Stromal cell of bone marrow (primary cell): ENCODE results near the gene WIPI1.

Experiments
- DNase-seq: peaks from one replicate; pipeline ENCODE4 v3.0.0-alpha.2; 2012; ENCODE audit warnings: low read depth

The WIPI1 gene

DNA sequence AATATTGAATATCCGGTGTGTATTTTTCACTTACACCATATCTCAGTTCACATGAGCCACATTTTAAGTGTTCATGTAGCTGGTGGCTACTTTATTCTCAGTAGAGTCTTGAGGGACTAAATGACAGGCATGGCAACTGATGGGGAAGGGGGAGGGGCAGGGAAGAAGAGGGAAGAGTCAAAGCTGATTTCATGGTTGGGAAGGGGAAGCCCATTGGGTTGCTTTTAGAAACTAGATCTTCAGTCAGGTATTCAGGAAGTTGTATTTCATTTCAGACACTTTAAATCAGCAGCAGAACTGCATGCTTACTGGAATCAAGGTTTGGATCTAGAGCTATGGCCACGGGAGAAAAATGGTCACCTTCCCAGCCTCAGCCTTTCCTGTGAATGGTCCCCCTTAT is 2.9 kb upstream of the WIPI1 start:
- DNase-seq: no peak

DNA sequence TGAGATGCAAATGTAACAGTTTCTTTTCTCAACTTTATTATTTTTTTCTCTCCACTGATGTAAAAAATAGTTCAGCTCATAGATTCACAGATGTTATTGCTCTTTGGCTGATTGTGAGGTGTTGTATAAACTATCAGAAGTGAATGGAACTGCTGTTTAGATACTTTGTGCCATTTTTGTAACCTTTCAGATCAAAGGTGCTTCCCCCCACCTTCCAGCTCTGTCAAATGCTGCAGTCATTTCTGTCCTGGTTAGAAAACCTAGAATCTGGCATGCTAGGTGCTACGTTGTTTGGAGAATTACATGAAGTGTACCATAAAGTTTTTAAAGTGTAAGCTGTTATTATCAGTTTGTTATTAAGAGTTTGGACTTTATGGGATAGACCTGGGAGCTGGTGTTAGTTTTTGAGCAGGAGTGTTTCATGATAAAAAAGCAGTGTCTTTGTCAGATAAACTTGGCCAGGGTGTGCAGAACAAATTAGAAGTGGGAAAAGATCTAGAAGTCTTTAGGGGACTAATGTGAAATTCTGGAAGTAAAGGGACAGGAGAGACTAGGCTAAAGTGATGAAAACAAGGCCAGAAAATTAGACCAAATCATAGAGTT is 1.8 kb upstream of the WIPI1 start:
- no peak for DNase-seq

DNA sequence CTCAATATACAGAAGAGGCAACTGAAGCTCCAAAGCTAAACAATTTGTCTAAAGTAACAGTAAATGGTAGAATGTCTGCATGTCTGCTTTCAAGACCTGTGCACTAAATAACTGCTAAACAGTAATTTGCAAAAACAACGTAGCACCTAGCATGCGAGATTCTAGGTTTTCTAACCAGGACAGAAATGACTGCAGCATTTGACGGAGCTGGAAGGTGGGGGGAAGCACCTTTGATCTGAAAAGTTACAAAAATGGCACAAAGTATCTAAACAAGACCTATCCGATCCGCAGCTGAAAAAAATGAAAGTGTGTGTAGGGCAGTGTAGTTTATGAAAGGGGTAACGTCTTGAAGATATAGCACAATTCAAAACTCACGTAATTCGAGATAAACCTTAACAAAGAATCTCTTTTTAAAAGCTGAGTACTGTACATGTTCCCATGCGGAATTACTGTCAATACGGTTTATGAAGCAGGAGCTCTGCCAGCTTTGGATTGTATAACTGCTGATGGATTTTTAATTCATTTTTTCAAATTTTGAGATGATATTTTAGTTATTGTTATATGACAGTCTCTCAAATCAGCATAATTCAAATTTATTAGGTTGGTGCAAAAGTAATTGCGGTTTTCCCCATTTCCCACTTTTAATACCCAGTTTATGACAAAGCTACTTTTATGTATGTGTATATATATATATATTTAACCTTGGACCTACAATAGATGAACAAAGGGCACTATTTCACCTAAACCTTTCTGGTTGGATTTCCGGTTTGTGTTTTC is 1.2 kb upstream of the WIPI1 start:
- DNase-seq: no peak

DNA sequence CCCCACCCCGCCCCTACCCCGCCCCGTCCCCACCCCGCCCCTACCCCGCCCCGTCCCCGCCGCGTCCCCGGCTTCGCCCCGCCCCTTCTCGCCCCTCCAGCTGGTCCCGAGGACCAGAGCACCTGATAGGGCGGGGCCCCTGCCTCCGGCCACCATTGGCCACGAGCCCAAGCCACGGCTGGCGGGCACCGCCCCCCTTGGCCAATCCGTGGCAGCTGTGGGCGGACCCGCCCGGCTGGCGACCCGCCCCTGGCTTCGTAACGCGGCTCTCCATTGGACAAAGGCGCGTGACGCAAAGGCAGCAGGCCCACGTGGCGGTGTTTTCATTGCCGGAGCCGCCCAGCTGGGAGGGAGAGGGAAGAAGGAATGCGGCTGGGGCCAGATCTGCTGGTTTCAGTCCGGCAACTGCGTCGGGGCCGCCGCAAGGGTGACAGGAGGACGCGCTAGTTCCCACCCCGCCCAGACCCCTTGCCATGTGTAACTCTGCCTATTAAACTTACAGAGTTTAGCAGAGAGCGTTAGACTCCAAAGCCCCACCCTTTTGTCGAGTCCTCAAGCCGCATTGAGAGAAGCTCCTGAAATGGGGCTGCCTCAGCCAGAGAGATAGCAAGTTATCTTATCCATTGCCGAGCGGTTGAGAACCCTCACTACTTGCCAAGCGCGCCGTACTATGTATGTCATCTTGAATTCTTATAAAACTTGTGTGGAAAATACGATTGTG is 403 bp upstream of the WIPI1 start:
- DNase-seq: peak; percentile 95

DNA sequence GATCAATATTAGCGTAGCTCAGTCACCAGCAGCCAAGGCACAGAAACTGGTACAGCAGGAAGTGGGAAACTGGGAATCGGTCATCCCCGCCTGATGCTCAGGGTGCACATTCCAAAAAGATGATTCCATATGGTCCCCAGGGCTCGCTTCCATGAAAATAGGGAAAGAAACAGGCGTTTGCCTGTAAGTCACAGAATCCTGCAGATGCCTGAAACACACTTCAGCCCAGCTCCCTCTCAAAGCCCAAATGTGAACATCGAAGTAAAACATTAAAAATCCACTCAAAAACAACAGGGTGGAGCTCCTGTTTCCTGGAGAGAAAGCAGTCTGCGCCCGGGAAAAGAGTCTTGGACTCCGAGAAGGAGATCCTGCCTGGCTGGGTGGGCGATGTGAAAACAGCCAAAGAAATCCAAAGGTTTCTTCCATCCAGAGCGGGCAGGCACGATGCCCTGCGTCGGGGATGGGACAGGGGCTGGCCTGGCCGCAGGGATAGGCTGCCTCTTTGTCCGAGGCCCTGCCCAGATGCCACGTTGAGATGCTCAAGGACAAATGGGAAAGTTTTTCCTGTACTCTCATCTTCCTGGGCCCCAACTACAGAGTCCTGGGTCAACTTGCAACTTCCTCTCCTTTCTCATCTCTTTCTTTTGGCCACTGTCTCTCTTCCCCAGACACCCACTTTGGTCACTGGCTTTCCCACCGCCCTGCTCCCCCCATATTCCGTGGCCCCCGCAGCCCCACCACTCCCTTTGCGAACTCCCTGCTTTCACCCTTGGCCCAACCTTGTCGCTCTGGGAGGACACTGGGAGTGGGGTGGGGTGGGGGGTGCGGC is 743 bp downstream of the WIPI1 start:
- peak; percentile 88 for DNase-seq

DNA sequence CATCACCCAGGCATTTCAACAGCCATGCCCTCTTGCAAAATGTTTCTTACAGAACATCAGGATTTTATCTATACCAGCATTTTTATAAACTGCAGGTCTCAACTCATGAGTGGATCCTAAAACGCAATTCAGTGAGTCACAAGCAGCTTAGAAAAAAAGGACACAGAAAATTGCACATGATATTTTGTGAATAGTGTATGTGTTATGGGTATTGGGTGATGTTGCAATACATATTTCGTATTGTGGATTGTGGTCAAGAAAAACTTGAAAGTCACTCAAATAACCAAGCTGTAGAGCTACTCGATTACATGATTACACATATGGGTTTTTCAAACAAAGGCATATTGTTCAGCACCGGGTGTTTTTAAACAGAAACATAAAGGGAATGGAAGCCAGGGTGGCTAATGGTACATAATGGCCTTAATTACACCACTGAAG is 1.4 kb downstream of the WIPI1 start:
- peak; percentile 90 for DNase-seq

DNA sequence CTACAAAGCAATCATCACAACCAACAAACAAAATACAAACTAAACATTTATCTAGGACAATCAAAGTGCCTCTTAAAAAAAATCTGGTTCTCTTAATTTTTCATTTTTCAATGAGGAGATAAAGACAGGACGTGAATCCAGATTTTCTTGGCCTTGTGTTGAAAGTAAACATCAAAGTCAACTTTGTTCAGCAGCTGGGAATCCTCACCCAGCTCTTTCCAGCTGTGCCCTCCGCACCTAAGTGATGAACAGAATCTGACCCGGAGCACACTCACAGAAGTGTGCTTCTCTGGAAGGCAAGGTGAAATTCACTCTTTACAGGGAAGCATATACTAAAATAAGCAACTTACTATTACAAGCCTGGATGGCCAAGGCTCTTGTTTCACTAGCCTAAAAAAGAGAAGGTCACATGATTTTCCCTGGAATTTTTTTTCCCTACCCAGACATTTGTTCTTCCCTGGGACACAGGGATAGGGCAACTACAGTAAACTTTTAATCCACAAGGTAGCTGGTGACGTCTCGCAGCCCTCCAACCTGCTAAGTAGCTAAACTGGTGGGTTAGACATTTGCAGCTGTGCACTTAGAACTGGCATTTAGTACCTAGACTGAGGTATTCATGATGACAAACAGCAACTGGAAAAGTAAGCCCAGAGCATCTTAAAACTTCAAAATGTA is 3.2 kb downstream of the WIPI1 start:
- no peak for DNase-seq

DNA sequence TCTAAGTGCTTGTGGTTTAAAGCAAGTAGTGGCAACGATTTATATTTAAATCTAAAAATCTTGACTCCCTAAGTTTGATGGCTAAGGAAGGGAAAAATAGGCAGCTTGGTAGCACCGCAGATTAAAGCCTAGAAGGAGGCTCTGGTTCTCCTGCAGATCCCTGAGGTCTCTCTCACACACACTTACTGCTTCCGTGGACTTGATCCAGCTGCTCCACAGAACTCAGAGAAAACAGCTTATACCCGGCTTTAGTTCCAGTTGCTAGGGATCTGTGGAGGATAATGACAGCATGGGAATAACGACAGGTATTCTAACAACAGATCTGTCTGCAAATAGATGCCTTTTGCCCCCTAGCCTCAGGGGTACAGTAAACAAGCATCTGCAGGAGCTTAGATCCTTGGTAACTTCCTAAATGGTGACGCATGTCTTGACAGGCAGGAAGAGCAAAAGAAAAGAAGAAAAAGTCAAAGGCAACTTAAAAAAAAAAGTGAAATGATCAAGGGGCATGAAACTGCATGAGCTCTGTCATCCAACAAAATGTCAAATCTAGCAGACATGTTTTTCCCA is 4.5 kb downstream of the WIPI1 start:
- no peak for DNase-seq

DNA sequence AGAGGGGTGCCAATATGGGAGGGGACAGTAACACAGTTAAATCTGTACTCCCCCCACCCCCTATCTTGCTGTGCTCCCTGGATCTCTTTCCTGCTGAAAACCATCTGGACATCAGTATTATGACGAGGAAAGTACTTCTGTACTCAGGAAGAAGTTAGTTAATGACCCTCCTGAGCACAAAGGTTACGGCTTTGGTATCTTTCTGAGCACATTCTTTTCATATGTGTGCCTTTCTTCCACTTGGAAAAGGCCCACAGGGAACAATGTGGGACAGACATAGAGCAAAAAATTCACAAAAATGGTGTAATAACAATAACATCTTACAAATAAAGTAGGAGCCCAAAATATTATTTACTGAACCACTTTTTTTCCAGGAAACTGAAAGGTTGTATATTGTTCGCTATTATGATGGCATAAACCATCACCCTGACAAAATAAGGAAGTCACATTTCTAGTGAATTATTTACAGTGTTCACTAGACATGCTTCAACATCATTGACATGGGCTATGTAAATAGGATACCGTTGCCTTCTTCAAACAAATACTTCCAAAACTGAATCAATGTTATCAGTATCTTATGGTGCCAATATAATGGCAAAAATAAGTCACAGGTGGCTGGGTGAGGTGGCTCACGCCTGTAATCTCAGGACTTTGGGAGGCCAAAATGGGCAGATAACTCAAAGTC is 5.5 kb downstream of the WIPI1 start:
- no peak for DNase-seq

DNA sequence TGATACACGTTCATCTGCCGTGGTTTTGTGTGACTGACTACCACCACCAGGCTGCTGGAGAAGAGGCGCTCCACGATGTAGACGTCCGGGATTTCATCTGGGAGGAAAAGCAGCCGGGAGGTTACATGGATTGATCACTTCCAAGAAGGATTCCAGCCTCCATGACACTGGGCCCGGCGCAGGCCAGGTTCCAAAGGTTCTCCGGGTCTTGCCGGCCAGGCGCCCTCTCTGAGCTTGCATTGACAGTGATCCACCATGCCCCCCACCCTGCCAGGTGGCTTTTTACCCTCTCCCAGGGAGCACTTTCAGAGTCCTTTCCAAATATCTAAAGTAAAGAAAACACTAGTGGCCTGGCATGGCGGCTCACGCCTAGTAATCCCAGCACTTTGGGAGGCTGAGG is 6.5 kb downstream of the WIPI1 start:
- DNase-seq: no peak

DNA sequence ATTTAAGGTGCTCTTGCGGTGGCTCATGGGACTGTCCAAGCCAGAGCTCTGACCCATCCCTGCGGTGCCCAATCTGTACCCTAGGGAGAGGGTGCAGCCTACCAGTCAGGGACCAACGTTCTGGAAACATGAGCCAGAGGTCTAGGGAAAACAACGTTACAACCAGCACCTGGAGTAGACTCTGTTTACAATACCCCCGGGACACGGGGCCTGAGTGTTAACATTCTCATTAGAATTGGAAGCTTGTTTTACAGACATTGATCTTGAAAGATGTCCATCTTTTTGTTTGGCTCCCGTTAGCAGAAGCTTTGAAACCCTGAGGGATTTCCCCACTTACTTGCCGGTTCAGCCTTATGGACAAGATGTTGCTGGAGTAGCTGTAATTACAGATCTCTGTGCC is 6.9 kb downstream of the WIPI1 start:
- no peak for DNase-seq

DNA sequence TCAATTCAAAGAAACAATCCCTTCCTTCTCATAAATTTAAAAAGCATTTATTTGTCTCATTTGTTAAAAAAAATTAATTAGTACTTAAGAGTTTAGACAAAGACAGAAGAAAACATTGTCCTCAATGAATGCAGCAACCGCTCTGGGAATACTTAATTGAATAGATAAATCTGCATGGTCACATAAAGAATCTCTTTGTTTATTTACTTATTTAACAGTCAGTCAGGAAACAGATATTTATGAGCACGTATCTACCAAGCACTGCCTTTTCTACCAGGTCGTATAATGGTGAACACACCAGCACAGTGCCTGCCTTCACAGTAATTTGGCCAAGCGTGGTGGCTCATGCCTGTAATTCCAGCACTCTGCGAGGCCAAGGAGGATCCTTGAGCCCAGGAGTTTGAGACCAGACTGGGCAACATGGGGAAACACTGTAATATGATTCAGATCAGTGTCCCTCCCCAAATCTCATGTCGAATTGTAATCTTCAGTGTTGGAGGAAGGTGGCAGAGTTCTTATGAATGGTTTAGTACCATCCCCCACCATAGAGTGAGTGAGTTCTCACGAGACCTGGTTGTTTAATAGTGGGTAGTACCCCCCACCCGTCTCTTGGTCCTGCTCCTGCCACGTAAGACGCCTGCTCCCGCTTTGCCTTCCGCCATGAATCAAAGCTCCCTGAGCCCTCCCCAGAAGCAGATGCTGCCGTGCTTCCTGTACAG is 8.1 kb downstream of the WIPI1 start:
- no peak for DNase-seq

DNA sequence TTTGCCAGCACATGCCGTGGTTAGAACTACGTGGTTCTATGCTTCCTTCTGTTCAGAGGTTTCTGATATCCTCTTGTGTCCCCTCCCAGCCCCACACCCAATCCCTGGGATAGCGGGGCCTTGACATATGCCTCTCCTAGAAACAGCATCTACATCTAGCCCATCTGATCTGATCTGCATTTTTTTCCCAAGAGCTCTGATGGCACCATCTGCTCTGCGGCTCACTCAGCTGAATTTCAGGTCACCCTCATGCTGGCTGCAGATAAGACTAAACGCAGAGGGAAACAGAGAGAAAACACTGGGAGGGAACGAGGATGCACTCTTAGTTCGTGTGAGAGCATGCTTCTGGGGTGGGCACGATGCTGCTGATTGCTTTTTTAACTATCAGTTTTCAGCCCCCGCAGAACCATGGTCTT is 10.7 kb downstream of the WIPI1 start:
- DNase-seq: no peak

DNA sequence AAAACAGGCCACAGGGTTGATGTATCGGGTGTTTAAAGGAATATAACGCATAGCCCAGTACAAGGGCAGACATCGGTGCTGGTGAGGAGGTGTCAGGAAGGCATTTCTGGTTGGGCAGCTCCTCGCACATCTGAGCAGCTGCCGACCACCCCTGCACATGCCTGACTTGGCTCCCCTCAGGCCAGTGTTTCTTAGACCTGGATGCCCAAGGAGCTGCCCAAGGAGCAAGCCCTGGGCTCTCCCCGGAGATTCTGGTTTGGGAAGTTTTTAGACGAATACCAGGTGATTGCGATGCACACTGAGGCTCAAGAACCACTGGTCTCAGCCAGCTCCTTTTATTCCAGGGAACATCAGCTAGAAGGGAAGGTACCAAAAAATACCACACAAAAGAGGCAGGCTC is 11.6 kb downstream of the WIPI1 start:
- no peak for DNase-seq

DNA sequence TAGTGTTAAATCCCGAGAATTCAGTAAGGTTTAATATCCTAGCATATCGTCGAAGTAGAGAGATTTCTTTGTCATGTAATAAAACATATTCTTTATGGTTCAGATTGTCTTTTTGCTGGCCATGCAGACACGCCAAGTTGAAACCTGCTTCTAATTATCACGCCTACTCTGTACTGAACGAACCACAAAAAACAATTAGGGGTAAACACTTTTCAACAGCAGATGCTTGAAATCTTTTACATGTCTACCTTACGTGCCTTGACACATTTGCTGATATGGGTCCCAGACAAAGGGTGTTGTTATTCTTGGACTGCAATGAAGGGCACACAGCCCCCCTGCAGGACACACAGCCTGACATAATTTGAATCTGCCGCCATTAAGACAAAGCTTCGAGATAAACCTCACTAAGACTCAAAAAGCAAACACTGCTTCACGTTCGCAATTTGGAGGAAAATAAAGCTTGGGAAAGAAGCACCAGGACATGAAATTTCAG is 13.3 kb downstream of the WIPI1 start:
- no peak for DNase-seq

DNA sequence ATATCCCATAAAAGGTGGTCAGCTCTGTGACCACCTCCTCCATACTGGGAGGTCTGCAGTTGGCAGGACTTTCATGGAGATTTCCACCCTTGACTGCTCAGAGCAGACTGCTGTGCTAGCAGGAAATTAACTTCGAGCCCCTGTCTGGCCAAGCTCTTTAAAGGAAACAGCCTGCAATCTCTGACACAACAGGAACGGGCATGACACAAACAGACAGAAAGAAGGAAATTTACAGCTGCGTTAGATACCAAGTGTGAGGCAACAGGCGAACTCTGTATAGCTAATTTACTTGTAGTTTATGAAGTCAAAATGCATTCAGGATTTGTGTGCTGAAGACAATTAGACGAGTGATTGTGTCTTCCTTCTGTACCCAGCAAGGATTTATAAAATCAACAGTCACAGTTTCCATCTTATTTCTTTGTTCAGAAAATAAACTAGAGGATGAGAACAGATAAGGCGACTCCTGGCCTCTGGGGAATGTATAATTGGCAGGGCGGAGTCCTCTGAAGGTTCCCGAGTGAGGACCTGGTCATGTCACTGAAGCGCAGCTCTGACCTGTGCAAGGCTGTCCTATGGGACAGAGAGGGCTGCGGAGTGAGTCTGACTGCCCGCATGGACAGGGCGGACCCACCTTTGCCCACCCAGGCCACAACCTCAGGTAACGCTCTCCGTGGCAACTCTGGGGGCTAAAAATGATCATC is 16.1 kb downstream of the WIPI1 start:
- no peak for DNase-seq

DNA sequence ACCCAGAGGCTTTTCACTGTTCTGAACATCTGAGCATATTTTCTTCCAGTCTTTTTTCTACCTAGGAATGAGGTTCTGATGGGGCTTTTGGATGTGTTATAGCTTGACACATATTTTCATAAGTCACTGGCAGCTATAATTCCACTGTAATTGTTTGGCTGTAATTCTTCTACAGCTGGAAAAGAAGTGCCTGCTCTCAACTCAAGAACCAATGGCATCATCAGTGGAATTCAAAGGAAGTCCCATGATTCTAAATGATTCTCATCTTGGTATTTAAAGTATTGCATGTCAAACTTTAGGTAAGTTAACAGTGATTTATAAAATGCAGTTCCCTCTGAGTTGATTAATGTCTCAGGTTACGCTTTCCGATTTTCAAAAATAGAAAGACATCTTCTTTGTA is 16.8 kb downstream of the WIPI1 start:
- DNase-seq: no peak

DNA sequence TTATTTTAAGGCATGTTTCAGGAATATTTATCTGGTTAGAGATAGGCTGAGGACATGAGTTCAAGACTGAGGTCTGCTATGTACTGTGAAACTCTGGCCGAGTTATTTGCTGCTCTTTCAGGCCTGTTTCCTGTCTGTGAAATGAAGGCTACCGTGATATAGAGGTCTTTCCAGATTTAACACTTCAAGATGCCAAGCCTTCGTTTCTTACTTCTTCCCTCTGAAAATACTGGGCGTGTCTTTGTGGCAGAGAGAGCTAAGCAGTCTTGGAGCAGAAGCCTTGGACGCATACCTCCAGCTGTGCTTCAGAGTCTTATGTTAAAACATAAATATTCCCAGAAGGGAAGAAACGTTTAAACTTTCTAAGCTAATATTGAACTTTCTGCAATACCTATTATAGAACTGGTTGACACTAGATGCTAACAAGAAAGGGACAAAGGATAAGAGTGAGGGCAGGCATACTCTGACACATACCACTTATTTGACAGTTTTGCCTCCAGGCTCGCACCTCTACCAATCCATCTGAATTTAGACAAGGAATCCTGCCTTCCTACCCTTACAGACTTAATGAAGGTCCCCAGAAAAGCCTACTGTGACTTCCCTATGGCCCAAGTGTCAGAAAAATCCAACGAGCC is 17.5 kb downstream of the WIPI1 start:
- no peak for DNase-seq
